Measurements from ENCODE around the gene FAR2. TPM values are rescaled to one million over a fixed set of nuclear protein-coding genes. Genes with fewer than 3 reads are reported as not detected.

FAR2 gene
- 1 to 10 TPM in 3 of 6 donors, under 1 TPM in 3; 0.43 to 2.8 (median 1.1) TPM for total RNA-seq
- 1 to 10 TPM in 1 of 2 donors, under 1 TPM in 1; 0.92 to 1.3 TPM for polyA plus RNA-seq

DNA sequence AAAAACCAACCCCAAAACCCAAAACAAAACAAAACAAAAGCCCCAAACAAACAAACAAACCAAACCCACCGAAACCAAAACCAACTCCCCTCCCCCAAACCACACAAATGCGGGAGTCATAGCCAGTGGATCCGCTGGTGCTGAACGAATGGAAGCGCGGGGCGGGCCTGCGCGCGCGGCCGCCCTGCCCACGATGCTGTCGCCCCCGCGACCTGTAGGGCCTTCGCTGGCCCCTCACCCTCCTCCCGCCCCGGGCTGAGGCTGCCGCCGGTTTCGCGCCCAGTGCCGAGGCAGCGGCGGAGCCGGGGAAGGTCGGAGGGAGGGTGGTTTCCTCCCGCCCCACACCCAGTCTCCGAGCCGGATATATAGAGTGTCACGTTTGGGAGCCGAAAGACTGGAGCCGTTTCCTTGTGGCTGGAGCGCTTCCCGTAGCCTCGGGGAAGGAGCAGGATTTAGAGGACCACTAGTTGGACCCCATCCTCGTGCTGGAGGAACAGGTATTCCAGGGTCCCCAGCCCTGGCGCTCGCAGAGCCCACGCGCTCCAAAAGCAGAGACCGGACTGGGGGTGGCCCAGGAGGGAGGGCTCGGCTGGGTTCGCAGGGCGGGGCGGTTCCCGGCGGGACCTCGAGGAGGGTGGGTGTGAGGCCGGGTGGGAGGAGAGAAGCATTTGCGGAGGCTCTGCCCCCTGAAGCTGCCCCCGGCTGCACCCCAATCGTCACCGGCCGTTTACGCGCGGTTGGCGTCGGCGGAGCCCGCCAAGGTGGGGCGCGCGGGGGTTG lies at the start of gene FAR2:
Gene FAR2 (plus strand): TSS at position 368 of the 780 bp plus-strand sequence. CDS start 121,172 bp downstream, outside the sequence.
- FAIRE-seq = no peak
- TF ChIP-seq, protein P1, sequence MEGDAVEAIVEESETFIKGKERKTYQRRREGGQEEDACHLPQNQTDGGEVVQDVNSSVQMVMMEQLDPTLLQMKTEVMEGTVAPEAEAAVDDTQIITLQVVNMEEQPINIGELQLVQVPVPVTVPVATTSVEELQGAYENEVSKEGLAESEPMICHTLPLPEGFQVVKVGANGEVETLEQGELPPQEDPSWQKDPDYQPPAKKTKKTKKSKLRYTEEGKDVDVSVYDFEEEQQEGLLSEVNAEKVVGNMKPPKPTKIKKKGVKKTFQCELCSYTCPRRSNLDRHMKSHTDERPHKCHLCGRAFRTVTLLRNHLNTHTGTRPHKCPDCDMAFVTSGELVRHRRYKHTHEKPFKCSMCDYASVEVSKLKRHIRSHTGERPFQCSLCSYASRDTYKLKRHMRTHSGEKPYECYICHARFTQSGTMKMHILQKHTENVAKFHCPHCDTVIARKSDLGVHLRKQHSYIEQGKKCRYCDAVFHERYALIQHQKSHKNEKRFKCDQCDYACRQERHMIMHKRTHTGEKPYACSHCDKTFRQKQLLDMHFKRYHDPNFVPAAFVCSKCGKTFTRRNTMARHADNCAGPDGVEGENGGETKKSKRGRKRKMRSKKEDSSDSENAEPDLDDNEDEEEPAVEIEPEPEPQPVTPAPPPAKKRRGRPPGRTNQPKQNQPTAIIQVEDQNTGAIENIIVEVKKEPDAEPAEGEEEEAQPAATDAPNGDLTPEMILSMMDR (IDR thresholded peaks at IDR 0.05) = no peak
- no peaks in the 10 kb centered on the region for H3K36me3 ChIP-seq
- intact Hi-C loops (cut with DNase I) = no loop called here
- 1% methylated on average over 53 to 66 of the region's 66 CpGs for WGBS, 2 donors
- ATAC-seq = peak; percentile 46 to 72 (median 67)
- DNase-seq = peak in 2 of 6 donors; percentile 39 to 65
- H3K4me3 ChIP-seq = peak within 1 kb of the TSS; percentile 26 to 57 (median 36)
- H3K27me3 ChIP-seq = no peaks in the 10 kb centered on the region
- peak within 1 kb of the TSS in 1 of 4 donors; percentile 51 for H3K27ac ChIP-seq
- no peaks in the 10 kb centered on the region for H3K4me1 ChIP-seq
- no peaks in the 10 kb centered on the region for H3K9me3 ChIP-seq

- intact Hi-C loops (cut with DNase I) = no loop called here
- no peak overlapping the region for H3K4me3 ChIP-seq
- ATAC-seq = no peak
- WGBS, 2 donors = 16 to 24% methylated on average over 2 of the region's 2 CpGs
- FAIRE-seq = no peak
- H3K27ac ChIP-seq = no peak overlapping the region
- H3K36me3 ChIP-seq = no peaks in the 10 kb centered on the region
- H3K27me3 ChIP-seq = no peaks in the 10 kb centered on the region
- no peaks in the 10 kb centered on the region for H3K4me1 ChIP-seq
- TF ChIP-seq, protein P1 (IDR thresholded peaks at IDR 0.05) = no peak
- DNase-seq = no peak
- no peaks in the 10 kb centered on the region for H3K9me3 ChIP-seq
Observed at GRCh38 chr12:29102741-29103140, 46.3 kb upstream of the FAR2 start.

GRCh38 chr12:29103539-29103974 lies 45.5 kb upstream of the FAR2 start:
- DNase-seq (no peak), ATAC-seq (peak in 2 of 4 donors; percentile 34 to 57), FAIRE-seq (no peak)
- no peaks in the 10 kb centered on the region for H3K4me1 ChIP-seq
- intact Hi-C loops (cut with DNase I) = no loop called here
- no peaks in the 10 kb centered on the region for H3K27me3 ChIP-seq
- TF ChIP-seq, protein P1 (IDR thresholded peaks at IDR 0.05) = no peak
- no peaks in the 10 kb centered on the region for H3K36me3 ChIP-seq
- WGBS, 2 donors = 72 to 82% methylated on average over 5 of the region's 5 CpGs
- no peak overlapping the region for H3K4me3 ChIP-seq
- no peaks in the 10 kb centered on the region for H3K9me3 ChIP-seq
- no peak overlapping the region for H3K27ac ChIP-seq

DNA sequence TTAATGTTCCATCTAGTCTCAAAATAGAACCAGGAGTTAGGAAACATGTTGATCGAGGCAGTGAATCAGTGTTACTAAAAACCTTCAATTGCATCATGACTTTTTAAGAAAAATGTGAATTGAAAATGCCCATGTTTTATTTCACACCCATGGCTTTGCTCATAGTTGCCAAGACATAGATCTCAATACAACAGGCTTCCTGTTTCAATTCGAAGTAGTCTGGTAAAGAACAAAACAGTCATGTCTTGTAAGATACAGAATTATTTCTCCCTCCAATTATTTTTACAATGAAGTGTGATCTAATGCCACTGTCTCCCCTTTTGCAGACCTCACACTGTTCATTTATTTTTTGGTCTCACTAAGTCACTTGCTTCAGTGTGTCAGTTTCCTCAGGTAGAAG lies 44.6 kb upstream of the FAR2 start:
- 35 to 51% methylated on average over 2 of the region's 2 CpGs for WGBS, 2 donors
- H3K9me3 ChIP-seq = no peaks in the 10 kb centered on the region
- no peak overlapping the region for H3K4me3 ChIP-seq
- FAIRE-seq (no peak), ATAC-seq (no peak), DNase-seq (no peak)
- TF ChIP-seq, protein P1 (IDR thresholded peaks at IDR 0.05) = no peak
- H3K27ac ChIP-seq = no peak overlapping the region
- H3K4me1 ChIP-seq = no peaks in the 10 kb centered on the region
- no peaks in the 10 kb centered on the region for H3K27me3 ChIP-seq
- H3K36me3 ChIP-seq = no peaks in the 10 kb centered on the region
- intact Hi-C loops (cut with DNase I) = no loop called here

Measured in pancreas (tissue), 10 donors.